VCaP (cell line): ENCODE data around the gene CD63.
A peak's percentile ranks its signal among the peaks of the same experiment; 100 is the strongest.

Source experiments
- H3K27ac ChIP-seq: fragments of 450-650 bp; 2 replicates; pipeline ENCODE4 v1.5.1; 2017
- TF ChIP-seq, protein P1 (sequence below): fragments of 450-650 bp; conservative IDR thresholded peaks from 2 replicates; pipeline ENCODE4 v1.5.1; 2017; ENCODE audit warnings: mild to moderate bottlenecking, moderate library complexity

The CD63 gene

GRCh38 chr12:55724226-55724939 lies 4.4 kb downstream of the CD63 start:
- no peak overlapping the region for H3K27ac ChIP-seq
- TF ChIP-seq, protein P1, sequence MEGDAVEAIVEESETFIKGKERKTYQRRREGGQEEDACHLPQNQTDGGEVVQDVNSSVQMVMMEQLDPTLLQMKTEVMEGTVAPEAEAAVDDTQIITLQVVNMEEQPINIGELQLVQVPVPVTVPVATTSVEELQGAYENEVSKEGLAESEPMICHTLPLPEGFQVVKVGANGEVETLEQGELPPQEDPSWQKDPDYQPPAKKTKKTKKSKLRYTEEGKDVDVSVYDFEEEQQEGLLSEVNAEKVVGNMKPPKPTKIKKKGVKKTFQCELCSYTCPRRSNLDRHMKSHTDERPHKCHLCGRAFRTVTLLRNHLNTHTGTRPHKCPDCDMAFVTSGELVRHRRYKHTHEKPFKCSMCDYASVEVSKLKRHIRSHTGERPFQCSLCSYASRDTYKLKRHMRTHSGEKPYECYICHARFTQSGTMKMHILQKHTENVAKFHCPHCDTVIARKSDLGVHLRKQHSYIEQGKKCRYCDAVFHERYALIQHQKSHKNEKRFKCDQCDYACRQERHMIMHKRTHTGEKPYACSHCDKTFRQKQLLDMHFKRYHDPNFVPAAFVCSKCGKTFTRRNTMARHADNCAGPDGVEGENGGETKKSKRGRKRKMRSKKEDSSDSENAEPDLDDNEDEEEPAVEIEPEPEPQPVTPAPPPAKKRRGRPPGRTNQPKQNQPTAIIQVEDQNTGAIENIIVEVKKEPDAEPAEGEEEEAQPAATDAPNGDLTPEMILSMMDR = peak; percentile 77

DNA sequence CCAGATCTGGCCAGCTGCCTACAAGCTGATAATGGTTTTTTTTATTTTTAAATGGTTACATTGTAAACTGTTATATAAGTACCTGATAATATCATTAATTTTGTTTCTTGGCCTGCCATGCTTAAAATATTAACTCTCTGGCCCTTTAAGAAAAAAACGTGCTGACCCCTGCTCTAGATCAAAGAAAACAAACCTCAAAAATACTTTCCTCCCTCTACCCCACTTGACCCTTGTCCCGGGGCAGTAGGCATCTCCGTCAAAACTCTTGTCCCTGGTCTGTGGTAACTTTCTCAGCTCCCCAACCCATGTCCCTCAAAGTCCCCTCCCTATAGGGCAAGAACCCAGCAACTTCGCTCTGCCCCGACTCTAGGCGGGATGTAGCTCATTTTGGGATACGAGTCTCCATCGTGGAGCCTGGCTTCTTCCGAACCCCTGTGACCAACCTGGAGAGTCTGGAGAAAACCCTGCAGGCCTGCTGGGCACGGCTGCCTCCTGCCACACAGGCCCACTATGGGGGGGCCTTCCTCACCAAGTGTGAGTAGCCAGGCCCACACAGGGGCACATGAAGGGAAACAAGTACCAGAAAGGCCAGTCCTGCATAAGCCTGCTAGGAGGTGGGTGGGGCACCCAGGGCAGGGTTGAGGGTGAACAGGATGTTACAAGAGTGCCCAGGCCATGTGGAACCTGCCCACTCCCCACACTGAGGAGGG lies 5.1 kb downstream of the CD63 start:
- TF ChIP-seq, protein P1 = no peak
- H3K27ac ChIP-seq = no peak overlapping the region

DNA sequence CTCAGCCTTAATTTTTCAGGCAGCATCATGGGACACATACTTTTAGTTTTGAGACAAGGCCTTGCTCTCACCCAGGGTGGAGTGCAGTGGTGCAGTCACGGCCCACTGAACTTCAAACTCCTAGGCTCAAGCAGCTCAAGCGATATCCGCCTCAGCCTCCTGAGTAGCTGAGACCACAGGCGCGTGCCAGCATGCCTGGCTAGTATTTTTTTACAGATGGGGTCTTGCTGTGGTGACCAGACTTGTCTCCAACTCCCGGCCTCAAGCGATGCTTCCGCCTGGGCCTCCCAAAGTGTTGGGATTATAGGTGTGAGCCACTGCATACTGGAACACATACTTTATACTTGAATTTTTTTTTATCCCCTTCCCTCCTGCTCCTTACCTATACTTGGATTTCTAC lies 5.9 kb downstream of the CD63 start:
- no peak overlapping the region for H3K27ac ChIP-seq
- TF ChIP-seq, protein P1 = no peak

- TF ChIP-seq, protein P1 = no peak
- H3K27ac ChIP-seq = 0 out of 2 replicates have a peak overlapping the region, but pooled peaks have one; percentile 8
Measured at GRCh38 chr12:55721601-55722213, 7.1 kb downstream of the CD63 start.

GRCh38 chr12:55720894-55721444 lies 7.8 kb downstream of the CD63 start:
- H3K27ac ChIP-seq = 0 out of 2 replicates have a peak overlapping the region, but pooled peaks have one; percentile 8
- TF ChIP-seq, protein P1 = peak; percentile 79

DNA sequence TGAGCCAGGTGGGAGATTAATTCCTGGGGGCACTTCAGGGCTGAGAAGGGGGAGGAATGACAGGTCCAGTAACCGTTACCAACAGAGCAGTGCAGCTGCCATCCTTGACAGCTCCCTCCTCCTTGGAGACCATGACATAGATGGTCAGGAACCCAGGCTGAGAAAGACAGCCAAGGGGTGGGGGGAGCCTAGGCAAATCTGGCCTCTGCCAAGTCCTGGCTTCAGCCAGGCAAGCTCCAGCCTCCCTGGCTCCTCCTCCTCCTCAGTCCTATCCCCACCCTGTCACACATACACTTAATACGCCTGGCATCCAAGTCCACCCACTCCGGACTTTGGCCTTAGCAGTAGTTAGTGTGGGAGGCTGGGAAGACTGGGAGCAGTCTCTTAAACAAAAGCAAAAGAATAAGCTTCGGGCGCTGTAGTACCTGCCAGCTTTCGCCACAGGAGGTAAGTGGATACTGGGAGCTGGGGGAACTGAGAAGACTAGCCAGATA lies 8.7 kb downstream of the CD63 start, which contains the start of gene RDH5:
Gene RDH5, plus strand, starts transcription at position 323 of the 494 bp plus-strand sequence. CDS start 792 bp downstream, outside the sequence.
- 0 out of 2 replicates have a peak within 1 kb of the TSS, but pooled peaks have one; percentile 8 for H3K27ac ChIP-seq
- TF ChIP-seq, protein P1 = no peak

GRCh38 chr12:55719371-55719770 lies 9.4 kb downstream of the CD63 start:
- TF ChIP-seq, protein P1 = no peak
- H3K27ac ChIP-seq = no peak overlapping the region
